ENCODE data around the gene PC.

Gene PC

GRCh38 chr11:66957971-66958231 is 282 bp downstream of the PC start:
- TF ChIP-seq, protein P1, sequence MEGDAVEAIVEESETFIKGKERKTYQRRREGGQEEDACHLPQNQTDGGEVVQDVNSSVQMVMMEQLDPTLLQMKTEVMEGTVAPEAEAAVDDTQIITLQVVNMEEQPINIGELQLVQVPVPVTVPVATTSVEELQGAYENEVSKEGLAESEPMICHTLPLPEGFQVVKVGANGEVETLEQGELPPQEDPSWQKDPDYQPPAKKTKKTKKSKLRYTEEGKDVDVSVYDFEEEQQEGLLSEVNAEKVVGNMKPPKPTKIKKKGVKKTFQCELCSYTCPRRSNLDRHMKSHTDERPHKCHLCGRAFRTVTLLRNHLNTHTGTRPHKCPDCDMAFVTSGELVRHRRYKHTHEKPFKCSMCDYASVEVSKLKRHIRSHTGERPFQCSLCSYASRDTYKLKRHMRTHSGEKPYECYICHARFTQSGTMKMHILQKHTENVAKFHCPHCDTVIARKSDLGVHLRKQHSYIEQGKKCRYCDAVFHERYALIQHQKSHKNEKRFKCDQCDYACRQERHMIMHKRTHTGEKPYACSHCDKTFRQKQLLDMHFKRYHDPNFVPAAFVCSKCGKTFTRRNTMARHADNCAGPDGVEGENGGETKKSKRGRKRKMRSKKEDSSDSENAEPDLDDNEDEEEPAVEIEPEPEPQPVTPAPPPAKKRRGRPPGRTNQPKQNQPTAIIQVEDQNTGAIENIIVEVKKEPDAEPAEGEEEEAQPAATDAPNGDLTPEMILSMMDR (conservative IDR thresholded peaks at IDR 0.05): no peak; the same call in 1 of the 2 replicates
- H3K27ac ChIP-seq: peak overlapping the region; percentile 82

DNA sequence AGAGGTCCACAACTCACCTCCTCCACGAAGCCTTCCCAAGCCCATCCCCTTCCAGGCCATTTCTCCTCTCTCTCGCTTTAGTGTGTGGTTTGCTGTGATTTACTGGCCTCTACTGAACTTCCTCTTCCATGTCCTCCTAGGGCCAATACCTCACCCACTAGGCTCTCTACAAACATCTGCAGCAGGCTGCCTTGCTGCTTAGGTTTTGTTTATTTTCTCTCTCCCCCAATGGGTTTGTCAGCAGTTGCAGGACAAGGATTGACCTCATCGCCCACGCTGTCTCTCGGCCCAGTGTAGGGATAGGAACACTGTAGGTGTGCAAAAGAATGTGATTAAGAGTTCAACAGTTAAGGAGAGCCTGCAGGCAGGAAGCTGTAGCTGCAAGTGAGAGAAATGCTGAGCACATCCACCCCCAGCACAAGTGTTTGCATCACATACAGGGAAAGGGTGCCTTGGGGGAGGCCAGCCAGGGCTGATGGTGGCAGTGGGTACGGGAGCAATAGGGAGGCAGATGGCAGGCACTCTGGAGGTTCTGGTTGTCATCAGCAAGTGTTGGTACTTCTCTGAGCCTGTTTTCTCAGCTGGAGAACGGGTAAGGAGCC is 1.4 kb downstream of the PC start:
- TF ChIP-seq, protein P1 (conservative IDR thresholded peaks at IDR 0.05): no peak
- peak overlapping the region; percentile 82 for H3K27ac ChIP-seq

GRCh38 chr11:66953081-66953833 is 4.9 kb downstream of the PC start:
- TF ChIP-seq, protein P1 (conservative IDR thresholded peaks at IDR 0.05): no peak
- H3K27ac ChIP-seq: peak overlapping the region; percentile 51

- TF ChIP-seq, protein P1 (conservative IDR thresholded peaks at IDR 0.05): no peak
- H3K27ac ChIP-seq: peak overlapping the region; percentile 51
Measured at GRCh38 chr11:66951927-66952337, 6.3 kb downstream of the PC start.

GRCh38 chr11:66951135-66951534 is 7.0 kb downstream of the PC start:
- no peak overlapping the region; the same call in 1 of the 2 replicates for H3K27ac ChIP-seq
- TF ChIP-seq, protein P1 (conservative IDR thresholded peaks at IDR 0.05): peak; percentile 31; the same call in 1 of the 2 replicates

DNA sequence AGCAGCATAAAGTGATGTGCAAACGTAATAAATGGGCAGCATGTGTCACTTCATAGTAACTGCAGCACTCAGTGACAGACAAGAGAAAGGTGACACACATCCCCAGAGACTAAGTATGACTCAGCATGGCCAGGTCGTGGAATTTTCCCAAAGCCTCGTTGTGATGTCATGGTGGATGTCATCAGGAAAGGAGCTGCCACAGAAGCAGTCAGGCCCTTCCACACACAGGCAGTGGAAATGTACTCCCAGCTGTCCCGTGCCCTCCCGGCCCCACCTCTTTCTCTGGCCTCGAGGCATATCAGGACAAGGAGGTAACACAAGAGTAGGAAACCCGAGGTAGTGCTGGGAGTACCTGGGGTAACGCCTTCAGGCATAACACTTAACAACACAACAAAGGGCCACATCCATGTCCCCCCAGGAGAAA is 8.1 kb downstream of the PC start:
- H3K27ac ChIP-seq: peak overlapping the region; percentile 1; the same call in 1 of the 2 replicates
- TF ChIP-seq, protein P1 (conservative IDR thresholded peaks at IDR 0.05): no peak

GRCh38 chr11:66938582-66939135 is 19.5 kb downstream of the PC start:
- TF ChIP-seq, protein P1 (conservative IDR thresholded peaks at IDR 0.05): no peak
- no peak overlapping the region for H3K27ac ChIP-seq

Data from VCaP (cell line).